SK-N-SH (cell line): ENCODE measurements around the gene TIGD3. TPM values are rescaled to one million over a fixed set of nuclear protein-coding genes. Genes with fewer than 3 reads are reported as not detected.

Source experiments
- CTCF ChIA-PET: fragments of 300-600, 350-600 bp; formaldehyde crosslinking; extraction: SDS; loops from one replicate; lab custom pipeline; 2021; lab: Yijun Ruan, JAX
- POLR2A ChIA-PET: fragments of 350-600 bp; sonication (Branson Sonifier 250); formaldehyde crosslinking; extraction: SDS; loops from one replicate; lab custom pipeline; 2020; ENCODE audit warnings: antibody characterized with exemption, inconsistent platforms; lab: Yijun Ruan, JAX
- DNase-seq: peaks from one replicate; pipeline ENCODE4 v3.0.0; 2012
- H2AFZ ChIP-seq: fragments of 200-600 bp; sonication (generic); 2 replicates; pipeline ENCODE4 v1.8.1; 2016; ENCODE audit warnings: antibody characterized with exemption, mild to moderate bottlenecking, low read depth
- H3F3A ChIP-seq: fragments of 200-600 bp; sonication (generic); replicated peaks from 2 replicates; pipeline ENCODE3; 2016; ENCODE audit warnings: antibody characterized with exemption, mild to moderate bottlenecking; ENCODE audit not compliant: insufficient read depth
- H3K27ac ChIP-seq, 2 experiments: fragments of 200-500 bp in 1 of 2; fragments of 200-600 bp in 1 of 2; sonication (Bioruptor generic) in 1 of 2; sonication (generic), shearing (Covaris generic) in 1 of 2; 2 replicates each; pipeline versions ENCODE4 v1.5.1 to v1.6.1; 2014 to 2016; ENCODE audit warnings: low read depth in 2 of 2, inconsistent platforms in 1 of 2, low read length in 1 of 2, mild to moderate bottlenecking in 1 of 2, mixed read lengths in 1 of 2
- H3K27me3 ChIP-seq: fragments of 200-600 bp; sonication (generic), shearing (Covaris generic); 2 replicates; pipeline ENCODE4 v1.6.1; 2016; ENCODE audit warnings: mixed run types; ENCODE audit not compliant: insufficient read depth
- H3K36me3 ChIP-seq, 2 experiments: fragments of 200-500 bp in 1 of 2; fragments of 200-600 bp in 1 of 2; sonication (Bioruptor generic) in 1 of 2; sonication (generic) in 1 of 2; replicated peaks in 1 of 2; 2 replicates each; pipeline versions ENCODE3 to v1.5.1; 2014 to 2016; ENCODE audit warnings: low read length in 1 of 2, mild to moderate bottlenecking in 1 of 2; ENCODE audit not compliant: insufficient read depth in 2 of 2, control insufficient read depth in 1 of 2
- H3K4me1 ChIP-seq, 2 experiments: fragments of 200-500 bp in 1 of 2; fragments of 200-600 bp in 1 of 2; sonication (Bioruptor generic) in 1 of 2; sonication (generic), shearing (Covaris generic) in 1 of 2; 2 replicates each; pipeline versions ENCODE4 v1.5.1 to v1.6.1; 2014 to 2016; ENCODE audit warnings: low read depth in 1 of 2, low read length in 1 of 2, mixed run types in 1 of 2; ENCODE audit not compliant: insufficient read depth in 2 of 2, control insufficient read depth in 1 of 2
- H3K4me2 ChIP-seq: fragments of 200-600 bp; sonication (generic), shearing (Covaris generic); 2 replicates; pipeline ENCODE4 v1.6.1; 2017; ENCODE audit warnings: mixed run types
- H3K4me3 ChIP-seq, 2 experiments: fragments of 200-500 bp in 1 of 2; fragments of 200-600 bp in 1 of 2; sonication (Bioruptor generic) in 1 of 2; sonication (generic), shearing (Covaris generic) in 1 of 2; 2 replicates each; pipeline versions ENCODE4 v1.5.1 to v1.8.1; 2014 to 2016; ENCODE audit warnings: low read depth in 2 of 2, inconsistent platforms in 1 of 2, low read length in 1 of 2, mild to moderate bottlenecking in 1 of 2, mixed read lengths in 1 of 2, moderate library complexity in 1 of 2
- H3K79me2 ChIP-seq: fragments of 200-600 bp; sonication (generic); 2 replicates; pipeline ENCODE4 v1.8.1; 2017; ENCODE audit warnings: mild to moderate bottlenecking; ENCODE audit not compliant: insufficient read depth
- H3K9ac ChIP-seq: fragments of 200-600 bp; sonication (generic); 2 replicates; pipeline ENCODE4 v1.6.1; 2017; ENCODE audit warnings: mixed run types
- H3K9me2 ChIP-seq: fragments of 200-600 bp; sonication (generic); 2 replicates; pipeline ENCODE4 v1.6.1; 2017; ENCODE audit warnings: mixed run types
- H3K9me3 ChIP-seq: fragments of 200-600 bp; sonication (generic); 2 replicates; pipeline ENCODE4 v1.6.1; 2017; ENCODE audit warnings: mixed run types, mild to moderate bottlenecking, moderate library complexity
- H4K20me1 ChIP-seq: fragments of 200-600 bp; sonication (generic); 2 replicates; pipeline ENCODE4 v1.6.1; 2017; ENCODE audit warnings: mild to moderate bottlenecking, mixed run types; ENCODE audit not compliant: insufficient read depth
- CHD2 ChIP-seq: fragments of 150-350 bp; IDR thresholded peaks from 2 replicates; pipeline ENCODE4 v1.6.1; 2018; ENCODE audit warnings: low read length; ENCODE audit not compliant: partially characterized antibody
- EZH2phosphoT487 ChIP-seq: fragments of 200-600 bp; sonication (generic); IDR thresholded peaks from 2 replicates; pipeline ENCODE4 v1.6.1; 2017; ENCODE audit warnings: low read depth, mixed run types, mild to moderate bottlenecking, antibody characterized with exemption, moderate library complexity, borderline replicate concordance
- FOSL2 ChIP-seq: IDR thresholded peaks from 2 replicates; pipeline ENCODE4 v1.4.0; 2012; ENCODE audit warnings: low read depth, mild to moderate bottlenecking, moderate library complexity, borderline replicate concordance
- FOXJ3 ChIP-seq: sonication (generic); formaldehyde crosslinking; IDR thresholded peaks from 2 replicates; pipeline ENCODE4 v1.5.1; 2020; ENCODE audit warnings: mild to moderate bottlenecking, missing genetic modification reagents
- FOXM1 ChIP-seq: IDR thresholded peaks from 2 replicates; pipeline ENCODE4 v1.4.0; 2012; ENCODE audit warnings: low read depth, mild to moderate bottlenecking
- GATA2 ChIP-seq: sonication (generic); formaldehyde crosslinking; IDR thresholded peaks from 2 replicates; pipeline ENCODE4 v1.5.0; 2020; ENCODE audit warnings: mild to moderate bottlenecking, missing genetic modification reagents
- MEF2A ChIP-seq: IDR thresholded peaks from 2 replicates; pipeline ENCODE4 v1.4.0; 2012; ENCODE audit warnings: low read depth, borderline replicate concordance
- NFIC ChIP-seq: IDR thresholded peaks from 2 replicates; pipeline ENCODE4 v1.4.0; 2012; ENCODE audit warnings: borderline replicate concordance
- RAD21 ChIP-seq: IDR thresholded peaks from 2 replicates; pipeline ENCODE4 v1.6.1; 2012; ENCODE audit warnings: mild to moderate bottlenecking, low read length
- RFX5 ChIP-seq: IDR thresholded peaks from 2 replicates; pipeline ENCODE4 v1.6.1; 2012; ENCODE audit warnings: mild to moderate bottlenecking, improper control_type of control experiment, low read length
- RXRA ChIP-seq: IDR thresholded peaks from 2 replicates; pipeline ENCODE4 v1.4.0; 2012; ENCODE audit warnings: low read depth, mild to moderate bottlenecking, borderline replicate concordance
- SIN3A ChIP-seq: IDR thresholded peaks from 2 replicates; pipeline ENCODE4 v1.6.1; 2012; ENCODE audit warnings: low read depth, mild to moderate bottlenecking, low read length, moderate library complexity, borderline replicate concordance
- TAF1 ChIP-seq: IDR thresholded peaks from 2 replicates; pipeline ENCODE4 v1.6.1; 2012; ENCODE audit warnings: low read depth, mild to moderate bottlenecking, low read length, moderate library complexity, borderline replicate concordance
- TCF12 ChIP-seq: IDR thresholded peaks from 2 replicates; pipeline ENCODE4 v1.4.0; 2012
- TEAD4 ChIP-seq: IDR thresholded peaks from 2 replicates; pipeline ENCODE4 v1.4.0; 2012; ENCODE audit warnings: mild to moderate bottlenecking, borderline replicate concordance; ENCODE audit not compliant: insufficient read depth
- YY1 ChIP-seq: IDR thresholded peaks from 2 replicates; pipeline ENCODE4 v1.4.0; 2012; ENCODE audit warnings: low read depth, mild to moderate bottlenecking
- ZBTB33 ChIP-seq: IDR thresholded peaks from 2 replicates; pipeline ENCODE4 v1.4.0; 2012; ENCODE audit warnings: low read depth, borderline replicate concordance
- WGBS: methylation state at CpG from one replicate; pipeline ENCODE4 v1.1.6; 2017; ENCODE audit warnings: low lambda C conversion rate; 5-methylcytosine and 5-hydroxymethylcytosine counted together
- polyA plus RNA-seq, 3 experiments: library from polyadenylated mRNA; depleted of rRNA; stranded (reverse); fragments of >200 nt; gene quantifications; 2 replicates each; pipeline ENCODE4 v1.2.3, GENCODE V29; 2012
- TF ChIP-seq, protein P1 (sequence below): IDR thresholded peaks from 2 replicates; pipeline ENCODE4 v1.6.1; 2012; ENCODE audit warnings: mild to moderate bottlenecking, low read depth, low read length, moderate library complexity
- TF ChIP-seq, protein P2 (sequence below): IDR thresholded peaks from 2 replicates; pipeline ENCODE4; 2012

The TIGD3 gene
- polyA plus RNA-seq, 1 of the 3 experiments (the other 2 are of a cell fraction) = 0.41 TPM

DNA sequence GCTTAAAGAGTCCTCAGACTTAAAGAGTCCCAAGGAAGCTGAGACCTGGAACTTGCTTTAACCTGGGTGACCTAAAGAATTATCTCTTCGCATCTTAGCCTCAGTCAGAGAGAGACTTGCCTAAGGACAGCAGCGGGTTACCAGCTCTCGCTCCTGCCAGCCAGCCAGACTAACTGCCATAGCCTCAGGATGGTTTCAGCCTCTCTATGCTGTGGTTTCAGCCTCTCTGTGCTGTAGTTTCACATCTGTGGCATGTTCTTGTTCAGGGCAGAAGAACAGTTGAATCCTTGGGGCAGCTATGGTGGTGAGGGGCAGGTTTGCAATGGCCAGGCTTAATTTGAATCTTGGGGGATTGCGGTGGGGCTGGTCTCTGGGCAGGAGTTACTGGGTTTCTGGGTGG is 34.2 kb downstream of the TIGD3 start:
- no peak for DNase-seq
- Histone ChIP-seq H3K4me1 (peaks cover 39 to 40% of the 10 kb centered on the region in 2 experiments; a peak in 2 of 4 replicates), H3K9me2 (no peaks in the 10 kb centered on the region), H2AFZ (no peak overlapping the region), H3K9ac (no peak overlapping the region), H3K9me3 (no peaks in the 10 kb centered on the region), H3F3A (peaks cover 7% of the 10 kb centered on the region), H3K79me2 (peaks cover 67% of the 10 kb centered on the region), H3K27ac (no peak overlapping the region), H3K27me3 (no peaks in the 10 kb centered on the region), H3K36me3 (peaks cover 0 to 7% of the 10 kb centered on the region in 2 experiments), H3K4me3 (peak overlapping the region in 1 of 2 experiments; percentile 17; a peak in 1 of 4 replicates), H3K4me2 (peak overlapping the region; percentile 88), H4K20me1 (0 out of 2 replicates have a peak, but pooled peaks cover 3% of the 10 kb centered on the region)
- TF ChIP-seq RXRA (no peak), FOXJ3 (CRISPR knock-in tag) (no peak), TAF1 (no peak)
- POLR2A ChIA-PET = interaction anchor here (0.7 to 4.7 kb wide), 4 partner anchors 35 to 878 kb away, joined by 3 to 21 read pairs (median 4); partner anchors contain the start of gene NEAT1
- 92% methylated on average over 4 of the region's 4 CpGs for WGBS
- CTCF ChIA-PET = interaction anchor here (1.6 to 6.6 kb wide), 3 partner anchors 27 to 30 kb away, joined by 3 to 47 read pairs (median 4); no protein-coding TSS in a partner anchor

- H3K27ac ChIP-seq = no peak overlapping the region; a peak in 1 of 4 replicates
- H3K36me3 ChIP-seq = peaks cover 0 to 13% of the 10 kb centered on the region in 2 experiments
- peaks cover under 1% of the 10 kb centered on the region for H3F3A ChIP-seq
- 100% methylated on average over 5 of the region's 20 CpGs for WGBS
- H3K27me3 ChIP-seq = no peaks in the 10 kb centered on the region
- no peak for DNase-seq
- no peaks in the 10 kb centered on the region for H3K9me3 ChIP-seq
- peak overlapping the region; percentile 88 for H3K4me2 ChIP-seq
- CTCF ChIA-PET = interaction anchor here (1.2 to 6.6 kb wide), 3 partner anchors 26 to 121 kb away, joined by 4 to 47 read pairs (median 4); no protein-coding TSS in a partner anchor
- H3K4me1 ChIP-seq = peaks cover 33 to 34% of the 10 kb centered on the region in 2 experiments; a peak in 2 of 4 replicates
- H3K4me3 ChIP-seq = no peak overlapping the region
- H2AFZ ChIP-seq = no peak overlapping the region
- H4K20me1 ChIP-seq = 0 out of 2 replicates have a peak, but pooled peaks cover 3% of the 10 kb centered on the region
- no peaks in the 10 kb centered on the region for H3K9me2 ChIP-seq
- peak overlapping the region; percentile 21; the same call in 1 of the 2 replicates for H3K9ac ChIP-seq
- POLR2A ChIA-PET = interaction anchor here (0.7 to 4.7 kb wide), 4 partner anchors 34 to 877 kb away, joined by 3 to 21 read pairs (median 4); partner anchors contain the start of gene NEAT1
- peaks cover 67% of the 10 kb centered on the region for H3K79me2 ChIP-seq
- no peak for TF ChIP-seq TAF1
- TF ChIP-seq RXRA = no peak
- TF ChIP-seq MEF2A = no peak
- TF ChIP-seq YY1 = no peak
- no peak for TF ChIP-seq RFX5
- TF ChIP-seq GATA2 (CRISPR knock-in tag) = no peak
- no peak for TF ChIP-seq CHD2
- no peak for TF ChIP-seq FOXM1
- TF ChIP-seq, protein P1, sequence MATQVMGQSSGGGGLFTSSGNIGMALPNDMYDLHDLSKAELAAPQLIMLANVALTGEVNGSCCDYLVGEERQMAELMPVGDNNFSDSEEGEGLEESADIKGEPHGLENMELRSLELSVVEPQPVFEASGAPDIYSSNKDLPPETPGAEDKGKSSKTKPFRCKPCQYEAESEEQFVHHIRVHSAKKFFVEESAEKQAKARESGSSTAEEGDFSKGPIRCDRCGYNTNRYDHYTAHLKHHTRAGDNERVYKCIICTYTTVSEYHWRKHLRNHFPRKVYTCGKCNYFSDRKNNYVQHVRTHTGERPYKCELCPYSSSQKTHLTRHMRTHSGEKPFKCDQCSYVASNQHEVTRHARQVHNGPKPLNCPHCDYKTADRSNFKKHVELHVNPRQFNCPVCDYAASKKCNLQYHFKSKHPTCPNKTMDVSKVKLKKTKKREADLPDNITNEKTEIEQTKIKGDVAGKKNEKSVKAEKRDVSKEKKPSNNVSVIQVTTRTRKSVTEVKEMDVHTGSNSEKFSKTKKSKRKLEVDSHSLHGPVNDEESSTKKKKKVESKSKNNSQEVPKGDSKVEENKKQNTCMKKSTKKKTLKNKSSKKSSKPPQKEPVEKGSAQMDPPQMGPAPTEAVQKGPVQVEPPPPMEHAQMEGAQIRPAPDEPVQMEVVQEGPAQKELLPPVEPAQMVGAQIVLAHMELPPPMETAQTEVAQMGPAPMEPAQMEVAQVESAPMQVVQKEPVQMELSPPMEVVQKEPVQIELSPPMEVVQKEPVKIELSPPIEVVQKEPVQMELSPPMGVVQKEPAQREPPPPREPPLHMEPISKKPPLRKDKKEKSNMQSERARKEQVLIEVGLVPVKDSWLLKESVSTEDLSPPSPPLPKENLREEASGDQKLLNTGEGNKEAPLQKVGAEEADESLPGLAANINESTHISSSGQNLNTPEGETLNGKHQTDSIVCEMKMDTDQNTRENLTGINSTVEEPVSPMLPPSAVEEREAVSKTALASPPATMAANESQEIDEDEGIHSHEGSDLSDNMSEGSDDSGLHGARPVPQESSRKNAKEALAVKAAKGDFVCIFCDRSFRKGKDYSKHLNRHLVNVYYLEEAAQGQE = no peak
- TF ChIP-seq FOSL2 = no peak
- TF ChIP-seq TEAD4 = no peak
- TF ChIP-seq RAD21 = no peak
- TF ChIP-seq, protein P2, sequence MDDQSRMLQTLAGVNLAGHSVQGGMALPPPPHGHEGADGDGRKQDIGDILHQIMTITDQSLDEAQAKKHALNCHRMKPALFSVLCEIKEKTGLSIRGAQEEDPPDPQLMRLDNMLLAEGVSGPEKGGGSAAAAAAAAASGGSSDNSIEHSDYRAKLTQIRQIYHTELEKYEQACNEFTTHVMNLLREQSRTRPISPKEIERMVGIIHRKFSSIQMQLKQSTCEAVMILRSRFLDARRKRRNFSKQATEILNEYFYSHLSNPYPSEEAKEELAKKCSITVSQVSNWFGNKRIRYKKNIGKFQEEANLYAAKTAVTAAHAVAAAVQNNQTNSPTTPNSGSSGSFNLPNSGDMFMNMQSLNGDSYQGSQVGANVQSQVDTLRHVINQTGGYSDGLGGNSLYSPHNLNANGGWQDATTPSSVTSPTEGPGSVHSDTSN = no peak
- no peak for TF ChIP-seq NFIC
- no peak for TF ChIP-seq TCF12
- TF ChIP-seq EZH2phosphoT487 = no peak
- no peak for TF ChIP-seq SIN3A
- TF ChIP-seq ZBTB33 = no peak
These were observed 34.9 kb downstream of the TIGD3 start for GRCh38 chr11:65389294-65389980.
